HG02943 (cell line): ENCODE results near the gene PTK6.

Experiments used
- ATAC-seq: cut with Tn5 transposase; IDR thresholded peaks from one replicate; pipeline ENCODE4 v1.9.1; 2021; ENCODE audit warnings: mild to moderate bottlenecking, low read depth, moderate library complexity; ENCODE audit not compliant: unreplicated experiment

Gene PTK6

DNA sequence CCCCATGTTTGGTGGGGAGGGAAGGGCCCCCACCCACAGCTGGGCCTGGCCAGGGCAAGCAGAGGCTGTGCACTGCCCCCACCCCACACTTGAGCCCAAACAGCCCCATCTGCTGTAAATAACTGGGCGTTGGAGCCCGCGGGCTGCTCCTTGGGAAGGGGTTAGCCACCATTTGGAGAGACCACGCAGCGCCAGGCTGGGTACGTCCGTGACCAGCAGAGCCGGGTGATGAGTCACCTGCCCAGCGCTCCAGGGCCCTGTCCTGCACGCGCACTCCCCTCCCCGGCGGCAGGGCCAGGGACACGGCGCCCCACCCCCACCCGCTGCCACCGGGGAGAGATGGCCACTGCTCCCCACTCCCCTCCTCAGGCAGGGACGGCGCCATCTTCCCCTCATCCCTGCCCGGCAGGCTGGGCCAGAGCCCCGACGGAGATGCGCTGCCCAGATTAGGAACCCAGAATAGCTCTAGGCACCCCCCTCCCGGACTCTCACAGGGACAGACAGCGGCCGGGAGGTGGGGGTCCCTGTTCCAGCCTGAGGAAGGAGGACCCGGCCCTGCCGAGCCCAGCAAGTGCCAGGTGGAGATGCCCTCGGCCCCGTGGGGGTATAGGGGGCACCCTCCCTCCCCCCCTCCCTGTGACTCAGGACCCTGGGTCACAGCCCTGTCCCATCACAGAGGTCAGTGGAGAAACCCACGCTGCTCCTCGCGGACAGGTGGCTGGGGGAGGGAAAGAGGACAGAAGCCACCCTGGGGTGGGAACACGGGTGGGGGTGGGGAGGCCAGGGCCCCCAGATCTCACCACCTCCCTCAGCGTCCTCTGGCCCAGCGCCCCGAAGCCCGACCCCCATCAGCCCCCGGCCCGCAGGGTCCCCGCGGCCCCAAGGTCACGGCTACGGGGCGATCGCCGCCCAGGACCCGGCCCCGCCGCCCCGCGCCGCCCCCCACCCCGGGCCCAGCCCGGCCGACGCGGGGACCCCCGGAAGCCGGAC is 38.9 kb downstream of the PTK6 start:
- no peak for ATAC-seq

DNA sequence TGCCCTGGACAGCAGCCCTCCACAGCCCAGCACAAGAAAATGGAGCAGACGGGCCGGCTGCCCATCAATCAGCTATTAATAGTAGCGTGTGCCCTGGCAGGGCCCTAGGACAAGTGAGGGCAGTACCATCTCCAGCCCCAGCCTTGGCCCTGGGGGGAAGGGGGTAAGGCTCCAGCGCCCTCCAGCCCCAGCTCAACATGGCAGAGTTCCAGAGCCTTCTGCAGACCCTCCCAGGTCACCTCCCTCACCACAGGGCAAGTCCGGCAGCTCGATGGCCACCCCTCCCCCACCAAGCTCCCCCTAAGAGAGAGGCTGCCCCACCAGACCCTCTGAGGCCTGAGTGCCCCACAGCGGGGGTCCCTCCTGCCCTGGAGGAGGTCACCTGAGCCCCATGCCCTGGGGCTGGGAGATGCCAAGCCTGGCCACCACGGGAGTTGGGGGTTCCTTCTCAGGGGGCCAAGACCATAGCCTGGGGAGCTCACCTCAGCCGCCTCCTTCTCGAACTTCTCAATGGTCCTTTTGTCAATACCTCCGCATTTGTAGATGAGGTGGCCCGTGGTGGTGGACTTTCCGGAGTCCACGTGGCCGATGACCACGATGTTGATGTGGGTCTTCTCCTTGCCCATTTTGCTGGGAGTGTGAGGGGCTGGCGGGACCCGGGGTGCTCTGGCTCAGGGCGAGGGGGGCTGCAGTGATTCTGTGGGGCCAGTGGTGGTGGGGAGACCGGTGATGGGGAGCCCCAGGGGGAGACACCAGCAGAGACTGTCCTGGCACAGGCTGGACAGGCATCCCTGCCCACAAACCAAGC is 39.8 kb downstream of the PTK6 start:
- no peak for ATAC-seq

DNA sequence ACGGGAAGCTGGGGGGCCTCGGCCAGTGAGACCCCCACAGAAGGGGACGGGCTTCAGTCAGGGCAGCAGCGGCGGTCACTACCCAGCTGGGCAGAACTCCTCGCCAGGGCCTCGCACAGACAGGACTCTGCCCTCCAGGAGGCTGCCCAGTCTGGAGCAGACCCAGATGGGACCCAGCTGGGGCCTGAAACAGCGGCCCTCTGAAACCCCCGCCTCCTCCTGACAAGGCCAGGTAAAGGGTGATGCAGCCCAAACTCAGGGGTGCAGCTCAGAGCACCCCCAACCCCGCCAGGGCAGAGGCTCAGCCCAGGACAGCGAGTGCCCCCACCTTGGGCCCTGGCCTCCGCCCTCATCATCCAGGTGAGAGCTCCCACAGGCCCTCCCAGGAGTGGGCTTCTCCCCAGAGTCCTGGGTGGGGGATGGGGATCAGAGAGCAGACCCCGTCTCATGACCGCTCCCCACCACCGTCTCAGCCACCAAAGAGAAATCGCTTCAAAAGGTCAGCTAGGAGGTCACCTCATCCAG is 40.5 kb downstream of the PTK6 start:
- no peak for ATAC-seq

DNA sequence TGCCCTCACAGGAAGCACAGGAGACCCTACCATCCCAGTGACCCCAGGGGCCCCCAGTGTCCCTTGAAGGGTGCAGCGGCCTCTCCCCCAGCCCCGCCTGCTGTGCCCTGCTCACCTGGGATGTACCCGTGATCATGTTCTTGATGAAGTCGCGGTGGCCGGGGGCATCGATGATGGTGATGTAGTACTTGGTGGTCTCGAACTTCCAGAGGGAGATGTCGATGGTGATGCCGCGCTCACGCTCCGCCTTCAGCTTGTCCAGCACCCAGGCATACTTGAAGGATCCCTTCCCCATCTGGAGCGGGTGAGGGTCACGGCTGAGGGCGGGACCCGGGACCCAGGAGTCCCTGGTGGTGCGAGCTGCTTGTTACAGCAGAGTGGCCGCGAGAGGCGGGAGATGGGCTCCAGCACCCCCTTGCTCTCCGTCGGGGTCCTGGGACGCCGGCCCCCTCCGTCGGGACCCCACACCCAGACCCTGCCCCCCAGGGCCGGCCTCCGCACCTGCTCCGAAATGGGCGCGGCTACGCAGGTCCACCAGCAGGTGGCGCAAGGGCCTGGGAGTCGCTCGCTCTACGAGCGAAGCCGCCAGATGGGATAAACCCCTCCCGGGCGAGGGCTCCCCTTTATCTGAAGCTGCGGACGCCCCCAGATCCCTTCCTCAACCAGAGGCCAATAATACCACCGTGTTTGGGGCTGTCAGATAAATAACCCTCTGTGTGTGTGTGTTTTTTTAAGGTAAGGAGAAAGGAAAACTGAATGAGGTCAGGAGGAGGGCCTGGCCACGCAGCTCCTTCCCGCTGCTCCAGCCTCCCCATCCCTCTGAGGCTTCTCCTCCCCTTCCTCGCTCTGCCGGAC is 41.2 kb downstream of the PTK6 start:
- no peak for ATAC-seq

DNA sequence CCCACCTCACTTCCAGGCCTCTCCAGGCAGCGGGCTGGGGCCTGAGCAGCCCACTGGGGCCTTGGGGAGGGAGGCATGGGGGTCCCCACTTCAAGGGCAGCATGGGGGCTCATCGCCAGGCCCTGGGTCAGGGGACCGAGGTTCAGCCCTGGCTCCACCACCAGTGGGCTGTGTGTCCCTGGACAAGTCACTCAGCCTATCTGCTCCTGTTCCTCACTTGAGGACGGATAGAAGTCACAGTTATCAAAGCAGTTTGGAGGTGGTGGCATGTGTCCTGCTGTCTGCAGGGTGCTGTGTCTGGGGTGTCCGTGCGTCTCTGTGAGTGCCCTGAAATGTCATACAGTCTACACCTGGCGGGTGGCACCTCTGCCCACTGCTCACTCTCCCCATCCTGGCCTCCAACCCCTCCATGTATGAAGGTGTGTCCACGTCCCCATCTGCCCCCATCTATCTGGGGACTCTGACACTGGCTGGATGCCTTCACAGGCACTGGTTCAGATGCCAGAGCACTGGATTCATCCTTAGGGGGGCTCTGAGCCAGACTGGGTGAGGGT is 41.9 kb downstream of the PTK6 start:
- no peak for ATAC-seq

DNA sequence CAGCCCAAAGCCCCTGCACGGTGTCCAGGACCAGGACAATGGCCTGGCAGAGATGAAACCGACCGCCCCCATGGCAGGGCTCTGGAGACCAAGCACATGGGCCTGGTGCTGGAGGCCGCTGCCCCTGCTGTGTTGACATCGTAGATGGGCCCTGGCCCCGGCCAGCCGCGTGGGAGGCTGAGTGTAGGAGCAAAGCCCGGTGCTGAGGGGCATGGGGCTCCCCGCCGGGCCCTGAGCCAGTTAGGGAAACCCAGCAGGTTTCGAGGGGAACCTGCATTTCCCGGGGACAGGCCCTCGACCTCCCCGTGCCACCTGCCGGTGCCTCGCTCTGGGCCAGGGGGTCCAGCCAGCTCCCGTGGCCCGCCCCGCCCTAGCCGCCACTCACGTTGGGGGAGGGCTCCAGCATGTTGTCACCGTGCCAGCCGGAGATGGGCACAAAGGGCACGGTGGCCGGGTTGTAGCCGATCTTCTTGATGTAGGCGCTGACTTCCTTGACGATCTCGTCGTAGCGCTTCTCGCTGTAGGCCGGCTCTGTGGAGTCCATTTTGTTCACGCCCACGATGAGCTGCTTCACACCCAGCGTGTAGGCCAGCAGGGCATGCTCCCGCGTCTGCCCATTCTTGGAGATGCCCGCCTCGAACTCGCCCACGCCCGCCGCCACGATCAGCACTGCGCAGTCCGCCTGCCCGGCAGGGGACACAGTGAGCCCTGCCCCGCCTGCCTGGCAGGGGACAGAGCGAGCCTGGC is 42.6 kb downstream of the PTK6 start:
- ATAC-seq, result no peak

DNA sequence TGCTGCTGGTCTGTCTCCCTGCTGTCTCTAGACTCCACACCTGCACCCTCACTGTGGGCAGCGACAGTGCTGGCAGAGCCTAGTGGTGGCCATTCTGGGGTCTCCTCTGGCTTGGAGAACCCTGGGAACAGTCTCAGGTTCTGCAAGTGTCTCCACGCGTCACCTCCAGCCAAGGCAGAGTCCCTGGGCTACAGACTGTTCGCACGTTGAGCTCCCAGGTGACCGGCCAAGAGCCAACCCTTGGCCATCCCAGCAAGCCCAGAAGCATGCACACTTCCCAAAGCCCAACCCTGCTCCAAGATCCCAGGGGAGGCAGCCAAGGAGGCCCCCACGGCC is 43.1 kb downstream of the PTK6 start:
- no peak for ATAC-seq

DNA sequence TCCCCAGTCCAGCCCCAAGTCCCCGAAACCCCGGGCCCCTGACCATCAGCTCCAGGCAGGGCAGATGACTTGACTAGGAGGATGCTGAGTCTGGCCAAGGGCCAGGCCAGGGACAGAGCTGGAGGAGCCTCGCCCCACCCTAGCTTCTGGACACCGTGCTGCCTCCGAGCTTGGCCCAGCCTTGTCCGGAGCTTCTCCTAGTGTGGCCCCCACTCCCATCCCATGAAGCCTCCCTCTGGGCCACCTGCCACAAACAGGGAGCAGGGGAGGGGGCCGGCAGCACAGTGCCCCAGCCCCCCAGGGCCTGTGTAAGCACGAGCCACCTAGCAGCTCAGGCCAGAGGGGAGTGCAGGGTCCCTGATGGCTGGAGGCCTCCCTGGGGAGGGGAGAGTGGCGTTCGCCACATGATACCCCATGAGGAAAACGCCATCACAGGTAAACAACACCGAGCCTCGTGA is 43.6 kb downstream of the PTK6 start:
- ATAC-seq, result no peak

DNA sequence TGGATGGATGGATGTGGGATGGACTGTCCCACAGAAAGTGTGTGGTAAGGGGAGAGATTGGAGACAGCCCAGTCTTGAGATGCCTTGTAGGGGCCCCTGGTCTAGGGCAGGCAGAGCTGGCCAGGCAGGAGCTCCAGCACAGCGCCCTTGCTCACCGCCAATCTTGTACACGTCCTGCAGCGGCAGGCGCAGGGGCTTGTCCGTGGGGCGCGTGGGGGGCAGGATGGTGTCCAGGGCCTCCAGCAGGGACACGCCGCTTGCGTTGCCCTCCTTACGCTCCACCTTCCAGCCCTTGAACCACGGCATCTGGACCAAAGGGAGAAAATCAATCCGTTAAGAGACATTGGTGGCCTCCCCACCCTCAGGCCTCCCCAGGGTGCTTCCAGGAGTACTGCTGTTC is 44.2 kb downstream of the PTK6 start:
- no peak for ATAC-seq

DNA sequence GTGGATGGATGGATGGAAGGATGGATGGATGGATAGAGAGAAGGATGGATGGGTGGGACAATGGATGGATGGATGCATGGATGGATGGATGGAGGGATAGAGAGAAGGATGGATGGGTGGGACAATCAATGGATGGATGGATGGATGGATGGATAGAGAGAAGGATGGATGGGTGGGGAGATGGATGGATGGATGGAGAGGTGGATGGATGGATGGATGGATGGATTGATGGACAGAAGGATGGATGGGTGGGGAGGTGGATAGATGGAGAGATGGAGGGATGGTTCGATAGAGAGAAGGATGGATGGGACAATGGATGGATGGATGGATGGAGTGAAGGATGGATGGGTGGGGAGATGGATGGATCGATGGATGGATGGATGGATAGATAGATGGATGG is 44.7 kb downstream of the PTK6 start:
- no peak for ATAC-seq

DNA sequence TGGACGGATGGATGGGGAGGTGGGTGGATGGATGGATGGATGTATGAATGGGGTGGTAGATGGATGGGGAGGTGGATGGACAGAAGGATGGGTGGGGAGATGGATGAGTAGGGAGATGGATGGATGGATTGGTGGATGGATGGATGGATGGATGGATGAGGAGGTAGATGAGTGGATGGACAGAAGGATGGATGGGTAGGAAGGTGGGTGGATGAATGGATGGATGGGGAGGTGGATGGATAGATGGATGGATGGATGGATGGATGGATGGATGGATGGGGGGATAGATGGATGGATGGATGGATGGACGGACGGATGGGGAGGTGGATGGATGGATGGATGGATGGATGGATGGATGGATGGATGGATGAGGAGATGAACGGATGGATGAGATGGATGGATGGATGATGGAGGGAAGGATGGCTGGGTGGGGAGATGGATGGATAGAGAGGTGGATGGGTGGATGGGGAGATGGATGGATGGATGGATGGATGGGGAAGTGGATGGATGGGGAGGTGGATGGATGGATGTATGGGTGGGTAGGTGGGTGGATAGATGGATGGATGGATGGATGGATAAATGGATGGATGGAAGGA is 45.4 kb downstream of the PTK6 start:
- ATAC-seq, result no peak

DNA sequence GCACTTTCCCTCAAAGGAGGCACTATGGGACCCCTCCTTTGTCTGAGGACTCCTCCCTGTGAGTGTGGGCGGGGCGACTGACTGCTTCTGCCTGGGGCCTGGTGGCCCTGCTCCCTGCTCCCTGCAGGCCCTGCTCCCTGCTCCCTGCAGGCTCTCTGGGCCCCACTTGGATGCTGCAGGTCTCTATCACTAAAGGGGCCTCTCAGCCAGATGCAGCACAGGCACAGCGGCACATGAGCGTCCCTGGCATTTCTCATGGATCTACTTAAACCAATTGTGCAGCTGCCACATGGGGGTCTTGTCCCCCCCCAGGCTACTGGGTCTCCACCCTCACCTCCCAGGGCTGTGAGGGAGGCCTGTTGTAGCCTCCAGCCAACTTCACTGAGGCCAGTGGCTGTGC is 46.1 kb downstream of the PTK6 start:
- ATAC-seq, result no peak

DNA sequence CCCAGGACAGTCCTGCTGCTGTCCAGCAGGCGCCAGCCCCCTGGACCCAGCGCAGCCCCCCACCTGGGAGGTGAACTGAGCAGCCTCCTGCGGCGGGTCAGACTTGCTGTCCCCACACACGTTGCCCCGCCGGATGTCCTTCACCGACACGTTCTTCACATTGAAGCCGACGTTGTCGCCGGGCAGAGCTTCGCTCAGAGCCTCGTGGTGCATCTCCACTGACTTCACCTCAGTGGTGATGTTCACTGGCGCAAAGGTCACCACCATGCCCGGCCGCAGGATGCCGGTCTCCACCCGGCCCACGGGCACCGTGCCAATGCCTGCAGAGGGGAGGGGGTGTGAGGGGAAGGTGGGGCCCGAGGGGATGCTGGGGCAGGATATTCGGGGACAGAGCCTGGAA is 46.8 kb downstream of the PTK6 start:
- no peak for ATAC-seq

DNA sequence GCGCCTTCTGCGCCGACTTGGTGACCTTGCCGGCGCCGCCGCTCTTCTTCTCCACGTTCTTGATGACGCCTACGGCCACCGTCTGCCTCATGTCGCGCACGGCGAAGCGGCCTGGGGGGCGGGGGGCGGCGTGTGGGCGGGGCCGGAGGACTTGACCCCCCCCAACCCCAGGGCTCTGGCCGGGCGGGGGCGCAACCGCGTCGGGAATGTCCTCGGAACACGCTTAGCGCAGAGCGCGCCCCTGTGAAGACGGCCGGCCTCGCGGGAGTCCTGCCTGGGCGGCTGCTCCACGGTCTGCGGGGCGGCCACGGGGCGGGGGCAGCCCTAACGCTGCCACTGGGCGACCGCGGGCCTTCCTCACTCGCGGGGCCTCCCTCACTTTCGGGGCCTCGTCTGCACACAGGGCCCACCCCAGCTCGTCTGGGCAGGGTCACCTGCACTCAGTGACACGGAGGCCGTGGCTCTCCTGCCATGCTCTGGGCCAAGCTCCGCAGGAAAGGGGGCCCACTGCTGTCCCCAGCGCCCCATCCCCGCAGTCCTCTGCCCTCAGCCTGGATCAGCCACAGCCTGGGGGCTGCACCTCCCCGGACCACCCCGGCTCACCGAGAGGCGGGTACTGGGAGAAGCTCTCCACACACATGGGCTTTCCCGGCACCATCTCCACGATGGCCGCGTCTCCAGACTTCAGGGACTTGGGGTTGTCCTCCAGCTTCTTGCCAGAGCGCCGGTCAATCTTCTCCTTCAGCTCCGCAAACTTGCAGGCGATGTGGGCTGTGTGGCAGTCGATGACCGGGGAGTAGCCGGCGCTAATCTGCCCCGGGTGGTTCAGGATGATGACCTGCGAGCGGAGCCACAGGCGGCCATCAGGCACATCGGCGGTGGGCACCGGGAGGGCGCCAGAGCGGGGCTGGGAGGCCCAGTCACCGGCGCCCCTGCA is 48.6 kb downstream of the PTK6 start:
- no peak for ATAC-seq

DNA sequence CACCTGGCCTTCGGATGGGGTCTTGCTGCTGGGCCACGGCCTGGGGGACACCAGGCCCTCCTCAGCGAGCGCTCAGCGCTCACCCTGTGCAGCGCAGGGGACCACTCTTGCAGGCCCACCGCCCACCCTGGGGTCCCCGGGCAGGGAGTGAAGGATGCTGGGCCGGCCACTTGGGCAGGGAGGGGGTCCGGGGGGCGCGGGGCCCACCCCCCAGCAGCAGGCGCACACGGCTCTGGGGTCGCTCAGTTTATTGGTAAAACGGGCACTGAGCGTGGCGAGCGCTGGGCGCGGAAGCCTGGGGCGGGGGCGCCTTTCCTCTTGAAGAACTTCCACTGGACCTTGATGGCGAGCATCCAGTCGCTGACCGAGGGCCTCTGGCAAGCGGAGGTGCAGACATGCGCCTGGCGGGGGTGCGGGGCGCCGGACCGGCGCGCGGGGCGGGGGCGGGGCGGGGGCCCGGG is 49.4 kb downstream of the PTK6 start:
- ATAC-seq, result no peak

DNA sequence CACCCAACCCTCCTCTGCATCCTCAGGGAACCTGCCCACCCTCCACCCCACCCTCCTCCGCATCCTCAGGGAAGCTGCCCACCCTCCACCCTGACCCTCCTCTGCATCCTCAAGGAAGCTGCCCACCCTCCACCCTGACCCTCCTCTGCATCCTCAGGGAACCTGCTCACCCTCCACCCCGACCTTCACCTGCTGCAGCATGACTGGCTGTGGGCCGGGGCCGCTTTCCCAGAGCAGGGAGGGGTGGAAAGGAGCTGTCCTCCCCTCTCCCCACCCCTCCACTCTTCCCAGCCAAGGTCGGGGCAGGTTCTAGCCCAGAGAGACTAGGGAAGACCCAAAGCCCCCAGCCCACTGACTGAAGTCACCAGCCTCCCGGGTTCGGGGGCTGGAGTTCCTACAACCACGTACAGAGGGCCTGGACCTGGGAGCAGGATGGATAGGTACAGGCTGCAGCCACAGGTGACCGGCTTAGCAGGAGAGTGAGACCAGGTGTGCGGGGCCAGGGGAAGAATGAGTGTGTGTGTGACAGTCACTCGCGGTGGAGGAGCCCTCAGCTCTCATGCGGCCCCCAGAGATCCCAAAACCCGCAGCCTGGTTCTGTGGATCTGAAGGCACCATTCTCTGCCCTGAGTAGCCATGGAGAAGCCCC is 49.9 kb downstream of the PTK6 start:
- no peak for ATAC-seq

DNA sequence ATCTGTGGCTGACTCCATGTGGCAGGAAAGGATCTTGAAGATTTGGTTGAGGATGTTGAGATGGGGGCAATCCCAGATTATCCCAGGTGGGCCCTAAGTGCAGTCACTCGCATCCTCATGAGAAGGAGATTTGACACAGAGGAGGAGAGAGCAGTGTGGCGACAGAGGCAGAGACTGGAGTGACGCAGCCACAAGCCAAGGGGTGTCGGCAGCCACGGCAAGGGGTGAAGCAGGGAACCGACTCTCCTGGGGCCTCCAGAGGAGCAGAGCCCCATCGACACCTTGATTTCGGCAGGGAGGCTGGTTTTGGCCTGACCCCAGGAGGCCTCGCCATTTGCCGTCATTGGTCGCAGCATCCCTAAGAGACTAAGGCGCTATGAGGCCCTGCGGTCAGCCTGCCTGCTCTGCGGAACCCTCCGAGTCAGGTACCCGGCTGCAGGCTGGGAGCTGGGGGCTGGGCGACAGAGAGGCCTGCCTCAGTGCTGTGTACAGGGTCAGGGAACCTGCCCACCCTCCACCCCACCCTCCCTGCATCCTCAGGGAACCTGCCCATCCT is 50.8 kb downstream of the PTK6 start:
- no peak for ATAC-seq
